ENCODE data around the gene KRTAP4-9. TPM values are rescaled to one million over a fixed set of nuclear protein-coding genes. Genes with fewer than 3 reads are reported as not detected.
"Not testable (repeated sequence)": the region's sequence is repeated elsewhere in the genome, so short reads cannot be mapped to it uniquely, and the experiment has no call there.

KRTAP4-9 gene
- total and polyA plus RNA-seq, 2 donors from 2014 or later: not detected

DNA sequence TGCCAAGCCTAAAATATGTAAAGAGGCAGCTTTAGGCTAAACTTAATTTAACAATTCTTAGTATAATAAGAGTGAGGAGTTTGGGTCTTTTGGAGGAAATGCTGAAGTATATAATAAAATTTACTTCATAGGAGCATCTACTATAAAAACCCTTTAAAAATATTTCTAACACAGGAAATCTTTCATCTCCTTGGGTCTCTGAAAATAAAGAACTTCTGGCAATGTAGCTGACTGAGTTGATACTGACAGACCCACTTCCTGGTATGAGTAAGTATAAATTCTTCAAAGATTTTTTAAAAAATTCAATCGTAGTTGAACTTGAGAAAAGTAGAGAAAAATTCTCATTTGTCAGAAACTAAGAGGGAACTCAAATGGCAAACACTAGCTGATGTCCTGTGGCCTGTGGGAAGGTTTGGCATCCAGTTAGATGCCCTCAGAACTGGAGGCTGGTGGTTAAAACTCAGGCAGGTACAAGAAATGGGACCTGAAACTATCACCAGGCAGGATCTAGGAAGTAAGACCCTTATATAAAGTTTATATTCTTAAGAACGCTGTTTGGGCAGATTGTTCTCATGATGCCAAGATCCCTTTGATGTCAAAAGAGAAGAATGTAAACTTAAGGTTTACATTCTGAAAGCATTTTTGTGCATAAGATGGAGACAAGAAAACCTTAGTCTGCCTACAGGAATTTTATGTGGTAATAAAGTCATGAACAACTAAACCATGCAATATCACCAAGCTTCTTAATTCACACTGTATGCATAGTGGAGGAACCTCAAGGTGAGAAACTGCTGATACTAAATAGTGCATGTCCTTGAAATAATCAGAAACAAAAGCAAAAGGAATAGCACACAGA lies 28.9 kb downstream of the KRTAP4-9 start:
- Histone ChIP-seq H3K4me1 (ENCODE audit: control insufficient read depth in 2 of 3, insufficient read depth in 2 of 3, low read depth in 1 of 3, low read length in 3 of 3) (no peaks in the 10 kb centered on the region), H3K27ac (ENCODE audit: low read depth in 2 of 2, low read length in 2 of 2) (no peak overlapping the region), H3K9me3 (ENCODE audit: control insufficient read depth in 2 of 3, insufficient read depth in 1 of 3, low read length in 3 of 3) (peaks cover 0 to 2% (median 2%) of the 10 kb centered on the region in 3 donors), H3K36me3 (ENCODE audit: control insufficient read depth in 2 of 3, insufficient read depth in 3 of 3, low read length in 3 of 3) (no peaks in the 10 kb centered on the region), H3K27me3 (ENCODE audit: control insufficient read depth, insufficient read depth, low read length) (no peaks in the 10 kb centered on the region), H3K9ac (ENCODE audit: low read length in 3 of 3) (no peak overlapping the region), H3K4me3 (ENCODE audit: low read length in 3 of 3) (no peak overlapping the region)
- FAIRE-seq: no peak
- TF ChIP-seq CTCF (IDR thresholded peaks at IDR 0.05; ENCODE audit: borderline replicate concordance, extremely low read depth, insufficient read depth): no peak
- intact Hi-C loops (cut with DNase I): no loop called here
- no peak for DNase-seq

- H3K4me1 ChIP-seq (ENCODE audit: control insufficient read depth in 2 of 3, insufficient read depth in 2 of 3, low read depth in 1 of 3, low read length in 3 of 3); H3K27me3 ChIP-seq (ENCODE audit: control insufficient read depth, insufficient read depth, low read length); H3K9ac ChIP-seq (ENCODE audit: low read length in 3 of 3); H3K36me3 ChIP-seq (ENCODE audit: control insufficient read depth in 2 of 3, insufficient read depth in 3 of 3, low read length in 3 of 3); H3K27ac ChIP-seq (ENCODE audit: low read depth in 2 of 2, low read length in 2 of 2); H3K9me3 ChIP-seq (ENCODE audit: control insufficient read depth in 2 of 3, insufficient read depth in 1 of 3, low read length in 3 of 3); H3K4me3 ChIP-seq (ENCODE audit: low read length in 3 of 3); FAIRE-seq; intact Hi-C loops (cut with DNase I): not testable (repeated sequence)
- DNase-seq: peak in 1 of 5 donors; percentile 71
Observed at GRCh38 chr17:41139865-41140264, 34.7 kb downstream of the KRTAP4-9 start.

DNA sequence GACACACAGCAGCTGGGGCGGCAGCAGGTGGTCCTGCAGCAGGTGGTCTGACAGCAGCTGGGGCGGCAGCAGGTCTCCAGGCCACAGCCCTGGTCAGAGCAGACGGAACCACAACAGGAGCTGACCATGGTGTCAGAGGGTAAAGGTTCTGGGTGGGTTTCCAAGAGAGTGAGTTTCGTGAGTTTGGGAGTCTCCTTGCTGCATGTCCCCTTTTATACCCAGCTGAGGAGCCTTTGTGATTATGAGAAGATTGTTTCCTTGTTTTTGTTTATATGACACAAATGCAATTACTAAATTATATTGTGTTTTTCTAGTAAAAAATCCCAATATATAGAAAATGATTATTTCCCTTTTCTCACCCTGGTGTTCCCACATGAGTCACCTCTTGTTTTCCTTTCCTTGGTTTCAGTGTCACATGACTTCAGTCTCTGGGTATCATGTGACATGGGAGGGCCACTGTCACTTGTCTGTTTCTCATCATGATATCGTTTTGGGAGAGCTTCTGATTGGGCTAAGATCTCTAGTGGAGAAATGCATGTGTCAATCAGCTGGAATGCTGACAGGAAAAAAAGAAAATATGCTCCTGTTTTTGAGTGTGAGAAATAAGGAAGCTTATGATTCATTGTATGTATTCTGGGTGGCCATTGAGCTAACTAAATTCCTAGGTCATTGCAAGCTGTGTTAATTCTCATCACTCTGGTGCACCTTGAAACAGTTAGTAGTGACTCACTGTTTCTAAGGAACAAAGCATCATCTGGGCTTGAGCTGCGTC lies 35.4 kb downstream of the KRTAP4-9 start, which contains the start of gene KRTAP4-6:
Gene KRTAP4-6, minus strand, starts transcription at position 185 of the 772 bp plus-strand sequence. Its CDS starts 57 bp downstream, at position 128.
- Histone ChIP-seq H3K9me3 (ENCODE audit: control insufficient read depth in 2 of 3, insufficient read depth in 1 of 3, low read length in 3 of 3) (peaks cover 0 to 9% (median 2%) of the 10 kb centered on the region in 3 donors), H3K9ac (ENCODE audit: low read length in 3 of 3) (no peak within 1 kb of the TSS), H3K4me1 (ENCODE audit: control insufficient read depth in 2 of 3, insufficient read depth in 2 of 3, low read depth in 1 of 3, low read length in 3 of 3) (no peaks in the 10 kb centered on the region), H3K27ac (ENCODE audit: low read depth in 2 of 2, low read length in 2 of 2) (no peak within 1 kb of the TSS), H3K36me3 (ENCODE audit: control insufficient read depth in 2 of 3, insufficient read depth in 3 of 3, low read length in 3 of 3) (no peaks in the 10 kb centered on the region), H3K27me3 (ENCODE audit: control insufficient read depth, insufficient read depth, low read length) (no peaks in the 10 kb centered on the region), H3K4me3 (ENCODE audit: low read length in 3 of 3) (no peak within 1 kb of the TSS)
- FAIRE-seq (no peak), DNase-seq (no peak)
- TF ChIP-seq CTCF (IDR thresholded peaks at IDR 0.05; ENCODE audit: borderline replicate concordance, extremely low read depth, insufficient read depth): no peak
- intact Hi-C loops (cut with DNase I): no loop called here

- Histone ChIP-seq H3K9ac (ENCODE audit: low read length in 3 of 3) (no peak overlapping the region), H3K4me1 (ENCODE audit: control insufficient read depth in 2 of 3, insufficient read depth in 2 of 3, low read depth in 1 of 3, low read length in 3 of 3) (no peaks in the 10 kb centered on the region), H3K27ac (ENCODE audit: low read depth in 2 of 2, low read length in 2 of 2) (no peak overlapping the region), H3K36me3 (ENCODE audit: control insufficient read depth in 2 of 3, insufficient read depth in 3 of 3, low read length in 3 of 3) (no peaks in the 10 kb centered on the region), H3K9me3 (ENCODE audit: control insufficient read depth in 2 of 3, insufficient read depth in 1 of 3, low read length in 3 of 3) (peaks cover 0 to 9% (median 2%) of the 10 kb centered on the region in 3 donors), H3K4me3 (ENCODE audit: low read length in 3 of 3) (no peak overlapping the region), H3K27me3 (ENCODE audit: control insufficient read depth, insufficient read depth, low read length) (no peaks in the 10 kb centered on the region)
- no peak for TF ChIP-seq CTCF (IDR thresholded peaks at IDR 0.05; ENCODE audit: borderline replicate concordance, extremely low read depth, insufficient read depth)
- DNase-seq (no peak), FAIRE-seq (no peak)
- intact Hi-C loops (cut with DNase I): no loop called here
Observed at GRCh38 chr17:41141361-41141760, 36.2 kb downstream of the KRTAP4-9 start.

All from kidney (tissue), 14 donors.